GM19351 (cell line): Measurements from ENCODE around the gene UMAD1.
"Not testable (repeated sequence)": the region's sequence is repeated elsewhere in the genome, so short reads cannot be mapped to it uniquely, and the experiment has no call there.

ENCODE experiments used
- ATAC-seq: cut with Tn5 transposase; IDR thresholded peaks from one replicate; pipeline ENCODE4 v1.9.1; 2021; ENCODE audit warnings: mild to moderate bottlenecking, moderate library complexity; ENCODE audit not compliant: unreplicated experiment

Gene UMAD1

DNA sequence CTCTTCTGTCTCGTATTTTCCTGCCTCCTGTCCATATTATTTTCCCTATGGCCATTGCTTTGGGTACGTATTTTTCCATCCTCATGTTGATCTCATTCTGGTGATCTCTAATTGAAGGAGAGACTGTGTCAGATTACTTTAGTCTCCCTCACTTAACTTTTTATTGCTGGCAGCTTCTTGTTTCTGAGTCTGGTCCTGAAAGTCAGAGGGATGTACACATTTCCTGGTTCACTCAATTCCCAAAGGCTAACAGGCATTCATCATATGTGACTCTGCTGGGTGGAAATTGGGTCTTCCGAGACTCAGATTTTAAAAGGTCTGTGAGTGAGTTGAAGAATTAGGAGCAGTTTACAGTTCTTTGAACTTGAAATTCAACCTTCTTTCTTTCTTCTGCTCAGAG lies 10.9 kb downstream of the UMAD1 start:
- ATAC-seq = no peak

DNA sequence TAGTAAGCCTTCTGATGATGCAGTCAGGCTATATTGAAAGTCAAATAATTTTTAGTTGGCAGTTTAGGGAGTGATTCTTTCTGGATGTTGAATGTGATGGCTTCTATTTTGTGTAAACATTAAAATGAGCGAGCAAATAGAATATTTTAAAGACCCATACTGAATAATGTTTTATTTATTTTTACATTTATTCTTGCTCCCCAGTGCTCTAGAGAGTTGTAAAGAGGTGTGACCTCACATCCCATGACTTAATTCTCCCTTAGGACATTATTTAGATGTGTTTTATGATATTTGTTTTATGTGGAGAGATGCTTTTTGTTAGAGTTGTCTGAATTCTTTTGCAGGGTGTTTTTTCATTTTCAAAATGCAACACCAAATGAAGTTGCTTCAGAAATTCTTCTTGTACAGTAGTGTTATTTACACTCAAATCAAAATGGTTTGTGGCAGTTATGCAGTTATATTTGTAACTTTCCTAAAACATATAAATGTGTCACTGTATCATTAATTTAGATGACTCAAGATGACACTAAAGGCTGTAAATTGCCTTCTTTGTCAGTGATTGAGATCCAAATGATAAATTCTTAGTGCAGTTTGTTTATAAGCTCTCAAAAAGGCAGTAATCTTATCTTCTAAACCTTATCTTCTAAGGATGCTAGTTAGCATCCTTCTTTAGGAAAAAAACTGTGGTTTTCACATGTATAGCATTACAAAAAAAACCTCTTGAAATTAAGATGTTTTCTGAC lies 12.4 kb downstream of the UMAD1 start:
- ATAC-seq = no peak

DNA sequence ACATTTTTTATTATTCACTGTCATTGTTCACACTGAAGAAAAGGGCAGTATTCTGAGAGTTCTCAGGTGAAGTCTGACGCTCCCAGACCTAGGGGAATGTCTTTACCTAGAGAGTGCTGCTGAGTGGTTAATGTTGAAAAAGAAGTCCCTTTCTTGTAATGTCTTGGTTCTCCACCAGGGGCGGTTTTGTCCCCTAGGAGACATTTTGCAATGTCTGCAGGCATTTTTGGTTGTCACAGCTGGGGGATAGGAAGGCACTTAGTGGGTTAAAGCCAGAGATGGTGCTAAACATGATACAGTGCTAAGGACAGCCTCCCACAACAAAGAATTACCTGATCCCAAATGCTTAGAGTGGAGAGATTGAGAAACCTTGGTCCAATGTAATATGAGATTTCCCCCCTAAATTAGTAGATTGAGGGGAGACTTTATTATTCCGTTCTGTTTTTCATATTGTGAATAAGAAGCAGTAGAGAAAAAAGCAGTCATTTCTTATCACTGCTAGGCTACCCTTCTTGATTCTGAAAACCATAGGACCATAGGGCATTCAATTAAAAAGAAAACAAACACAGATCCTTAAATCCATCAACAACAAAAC lies 13.1 kb downstream of the UMAD1 start:
- ATAC-seq = peak; percentile 56

DNA sequence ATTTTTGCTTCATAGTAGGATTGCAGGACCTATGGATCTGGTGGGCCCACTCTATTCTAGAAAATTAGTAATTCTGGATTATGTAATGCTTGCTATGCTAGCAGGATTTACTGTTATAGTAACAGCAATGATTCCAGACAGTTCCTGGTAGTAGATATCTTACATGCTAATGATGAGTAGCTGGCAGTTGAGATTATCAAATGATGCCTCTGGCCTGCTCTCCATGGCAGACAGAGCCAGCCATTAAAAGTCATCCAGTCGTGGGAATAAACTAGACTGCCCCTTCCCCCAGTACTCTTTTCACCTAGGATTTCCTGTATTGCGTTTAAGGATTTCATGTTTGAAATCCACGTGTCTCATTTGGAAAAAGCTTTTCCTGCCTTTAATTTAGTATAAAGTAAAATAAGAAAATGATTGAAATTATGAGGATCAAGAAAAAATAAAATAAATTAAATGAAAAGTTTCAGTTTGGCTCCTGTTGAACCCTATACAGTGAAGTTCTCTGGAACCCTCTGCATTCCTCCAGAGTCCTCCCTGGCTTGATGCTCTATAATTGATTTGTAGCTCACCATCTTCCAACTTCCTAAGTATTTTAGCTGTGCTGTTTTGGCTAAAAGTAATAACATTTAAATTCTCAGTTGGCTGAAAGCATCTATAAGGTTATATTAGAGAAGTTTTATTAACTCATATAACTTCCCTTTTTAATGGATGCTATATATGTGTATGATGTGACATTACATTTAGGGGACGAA lies 14.6 kb downstream of the UMAD1 start:
- no peak for ATAC-seq

DNA sequence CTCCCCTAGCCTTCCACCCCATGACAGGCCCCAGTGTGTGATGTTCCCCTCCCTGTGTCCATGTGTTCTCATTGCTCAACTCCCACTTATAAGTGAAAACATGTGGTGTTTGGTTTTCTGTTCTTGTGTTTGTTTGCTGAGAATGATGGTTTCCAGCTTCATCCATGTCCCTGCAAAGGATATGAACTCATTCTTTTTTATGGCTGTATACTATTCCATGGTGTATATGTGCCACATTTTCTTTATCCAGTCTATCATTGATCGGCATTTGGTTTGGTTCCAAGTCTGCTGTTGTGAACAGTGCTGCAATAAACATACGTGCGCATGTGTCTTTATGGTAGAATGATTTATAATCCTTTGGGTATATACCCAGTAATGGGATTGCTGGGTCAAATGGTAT lies 15.9 kb downstream of the UMAD1 start:
- not testable (repeated sequence) for ATAC-seq

DNA sequence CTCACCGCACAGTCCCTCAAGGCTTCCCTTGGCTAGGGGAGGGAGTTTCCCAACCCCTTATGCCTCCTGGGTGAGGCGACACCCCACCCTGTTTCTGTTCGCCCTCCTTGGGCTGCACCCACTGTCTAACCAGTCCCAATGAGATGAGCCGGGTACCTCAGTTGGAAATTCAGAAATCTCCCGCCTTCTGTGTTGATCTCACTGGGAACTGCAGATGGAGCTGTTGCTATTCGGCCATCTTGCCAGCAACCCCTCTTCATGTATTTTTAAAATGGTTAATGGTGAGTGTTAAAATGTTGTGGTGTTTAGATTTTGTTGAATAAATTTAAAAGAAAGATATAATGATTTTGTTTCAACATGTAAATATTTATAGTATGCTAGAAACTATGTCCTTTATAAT lies 22.0 kb downstream of the UMAD1 start:
- ATAC-seq = no peak

DNA sequence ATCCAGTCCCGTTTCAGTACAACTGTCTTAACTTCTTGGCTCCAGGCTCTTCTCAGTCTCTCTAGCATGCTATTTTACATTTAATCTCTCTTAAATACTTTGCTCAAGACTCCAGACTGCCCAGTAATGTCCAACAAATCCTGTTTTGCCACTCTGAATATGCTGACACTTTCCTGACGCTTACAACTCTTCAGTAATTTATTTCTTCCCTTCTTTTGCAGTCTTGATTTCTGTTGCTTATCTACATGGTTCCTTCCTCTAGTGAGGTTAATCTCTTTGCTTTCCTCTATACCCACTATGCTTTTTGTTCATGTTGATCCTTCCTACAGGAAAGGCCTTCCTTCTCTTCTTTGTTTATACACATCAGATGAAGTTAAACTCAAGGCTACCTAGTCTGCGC lies 23.7 kb downstream of the UMAD1 start:
- ATAC-seq = no peak

DNA sequence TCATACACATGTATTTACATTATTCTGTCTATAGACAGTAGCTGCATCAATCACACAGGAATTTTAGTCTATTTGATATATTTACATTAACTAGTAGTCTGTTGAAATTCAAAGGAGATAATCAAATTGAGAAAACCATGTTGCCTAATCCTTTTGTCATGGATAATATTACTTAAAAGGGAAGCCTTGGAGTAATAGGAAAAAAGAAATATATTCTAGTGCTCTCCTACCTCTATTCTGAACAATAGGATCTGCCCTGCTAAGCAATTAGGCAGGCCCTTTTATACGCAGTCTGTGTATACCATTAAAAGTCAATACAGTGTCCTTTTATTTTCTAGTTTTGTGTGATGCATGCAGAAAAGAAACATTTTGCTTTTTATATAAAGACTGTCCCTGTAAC lies 24.5 kb downstream of the UMAD1 start:
- ATAC-seq = no peak

DNA sequence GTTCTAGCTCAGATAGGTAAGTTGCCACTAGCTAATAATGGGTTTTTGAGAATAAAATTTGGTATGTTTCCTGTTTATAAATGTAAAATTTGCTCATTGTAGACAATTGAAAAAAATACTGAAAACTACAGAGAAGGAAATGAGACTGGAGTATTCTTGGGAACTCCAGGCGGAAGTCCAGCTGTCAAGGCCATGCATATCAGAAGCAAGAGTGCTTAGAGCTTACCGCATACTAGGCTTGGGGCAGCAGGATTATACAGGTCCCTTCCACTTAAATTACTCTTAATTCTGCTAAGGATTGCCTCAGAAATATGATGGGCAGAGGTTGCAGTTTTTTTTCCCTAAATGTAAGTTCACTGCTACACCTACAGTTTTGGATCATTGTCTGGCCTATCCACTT lies 26.6 kb downstream of the UMAD1 start:
- ATAC-seq = no peak

DNA sequence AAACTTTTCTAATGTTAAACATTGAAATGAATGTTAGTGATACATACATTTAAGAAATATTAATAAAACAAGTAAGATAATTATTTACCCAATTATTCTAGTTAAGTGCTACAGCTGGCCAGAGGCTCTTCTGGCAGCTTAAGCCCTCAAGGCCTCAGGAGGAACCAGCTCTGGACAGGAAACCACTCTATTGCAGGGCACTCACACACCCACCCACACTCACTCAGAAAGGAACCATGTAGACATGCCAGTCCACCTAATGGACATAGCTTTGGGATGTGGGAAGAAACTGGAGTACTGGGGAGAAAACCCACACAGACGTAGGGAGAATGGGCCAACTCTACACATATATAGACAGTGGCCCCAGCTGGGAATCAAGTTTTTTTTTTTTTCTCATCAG lies 28.2 kb downstream of the UMAD1 start:
- ATAC-seq = no peak

DNA sequence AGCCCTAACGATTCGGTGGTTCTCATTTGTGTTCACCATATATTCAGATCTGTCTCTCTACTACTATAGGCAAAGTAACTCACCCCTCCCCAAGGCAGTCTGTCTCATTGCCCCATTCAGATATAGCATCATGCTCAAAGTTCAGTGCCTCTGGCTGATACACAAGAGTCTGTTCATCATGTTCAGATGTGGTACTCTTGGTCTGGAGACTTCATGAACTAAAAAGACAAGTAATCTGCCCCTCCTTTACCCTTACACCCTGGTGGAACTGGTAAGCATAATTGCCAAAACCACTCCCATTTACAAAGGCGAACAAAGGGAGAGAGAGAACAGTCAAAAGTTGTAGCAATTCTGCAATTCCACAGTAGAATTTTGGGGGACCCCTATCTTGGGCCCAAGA lies 29.9 kb downstream of the UMAD1 start:
- no peak for ATAC-seq

DNA sequence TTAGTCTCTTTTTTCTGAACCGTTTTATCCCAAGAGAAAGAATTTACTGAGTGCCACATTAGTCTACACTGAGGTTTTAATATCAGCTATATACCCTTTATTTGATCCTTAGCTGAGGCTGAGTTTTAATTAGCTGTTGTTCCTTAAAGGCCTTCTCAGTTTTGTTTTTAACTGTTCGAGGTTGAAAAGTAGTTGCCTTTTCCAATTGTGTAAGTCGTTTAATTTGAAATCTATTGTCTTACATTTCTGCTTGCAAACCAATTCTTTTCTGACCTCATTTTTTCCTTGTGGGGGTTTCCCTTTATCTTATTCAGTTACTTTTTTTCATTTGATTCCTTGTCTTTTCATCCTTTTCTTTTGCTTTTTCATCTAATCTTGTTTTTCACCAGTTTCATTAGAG lies 30.8 kb downstream of the UMAD1 start:
- no peak for ATAC-seq

DNA sequence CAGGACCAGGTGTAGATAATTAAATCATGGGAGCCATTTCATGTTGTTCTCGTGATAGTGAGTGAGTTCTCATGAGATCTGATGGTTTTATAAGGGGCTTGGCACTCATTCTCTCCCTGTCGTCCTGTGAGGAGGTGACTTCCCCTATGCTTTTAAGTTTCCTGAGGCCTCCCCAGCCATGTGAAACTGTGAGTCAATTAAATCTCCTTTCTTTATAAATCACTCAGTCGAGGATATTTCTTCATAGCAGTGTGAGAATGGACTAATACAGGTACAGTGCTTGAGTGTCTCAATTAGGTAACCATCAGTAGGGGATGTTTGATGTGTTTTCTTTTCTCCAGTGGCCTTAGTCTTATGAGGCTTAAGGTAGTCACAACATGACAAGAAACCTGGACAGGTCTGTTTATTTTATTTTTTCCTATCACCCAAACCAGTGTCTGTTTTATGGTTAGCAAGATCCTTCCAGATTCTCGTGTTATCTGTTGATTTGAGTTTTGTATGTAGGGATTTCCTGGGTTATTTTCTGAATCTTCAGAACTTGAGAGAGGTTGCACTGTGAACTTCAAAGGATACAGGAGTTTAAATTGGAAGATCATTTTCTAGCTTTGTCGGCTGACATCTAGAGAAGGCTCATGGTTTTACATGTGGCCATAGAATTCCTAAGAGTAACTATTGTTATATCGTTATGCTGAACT lies 32.1 kb downstream of the UMAD1 start:
- ATAC-seq = no peak

DNA sequence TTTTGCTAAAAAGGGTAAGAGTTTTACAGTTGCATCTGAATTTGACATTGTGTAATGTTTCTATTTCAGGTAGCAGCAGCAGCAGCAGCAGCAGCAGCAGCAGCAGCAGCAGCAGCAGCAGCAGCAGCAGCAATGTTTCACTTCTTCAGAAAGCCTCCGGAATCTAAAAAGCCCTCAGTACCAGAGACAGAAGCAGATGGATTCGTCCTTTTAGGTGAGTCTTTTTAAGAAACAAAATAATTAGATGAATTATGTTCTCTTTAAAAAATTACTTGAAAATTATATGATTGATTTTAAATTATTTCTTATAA lies 32.6 kb downstream of the UMAD1 start:
- no peak for ATAC-seq

DNA sequence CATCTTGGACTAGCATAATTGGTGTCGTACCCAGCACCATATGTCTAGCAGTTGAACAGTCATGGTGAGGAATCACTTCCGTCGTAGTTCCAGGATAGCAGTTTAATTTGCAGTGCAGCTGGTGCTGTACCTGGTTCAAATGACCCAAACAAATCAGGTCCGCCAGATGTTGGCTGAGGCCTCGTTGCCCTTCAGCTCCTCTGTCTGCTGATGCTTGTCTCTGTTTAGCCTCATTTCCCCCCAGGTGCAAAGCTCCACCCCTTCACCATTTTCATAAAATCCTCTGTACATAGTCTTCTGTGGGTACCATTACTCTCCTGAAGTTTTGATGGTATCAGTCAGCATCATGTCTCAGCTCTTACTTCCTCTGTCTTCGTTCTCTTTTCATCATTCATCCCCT lies 35.1 kb downstream of the UMAD1 start:
- ATAC-seq = no peak

DNA sequence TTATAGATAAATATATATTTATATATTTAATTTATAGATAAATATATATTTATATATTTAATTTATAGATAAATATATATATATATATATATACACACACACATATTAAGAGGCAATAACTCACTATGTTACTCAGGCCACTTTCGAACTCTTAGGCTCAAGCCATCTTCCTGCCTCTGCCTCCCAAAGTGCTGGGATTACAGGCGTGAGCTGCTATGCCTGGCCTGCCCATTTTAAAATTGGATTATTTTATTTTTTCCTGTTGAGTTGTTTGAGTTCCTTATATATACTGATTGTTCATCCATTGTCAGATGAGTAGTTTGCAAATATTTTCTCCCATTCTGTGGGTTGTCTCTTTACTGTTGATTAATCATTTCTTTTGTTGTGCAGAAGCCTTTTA lies 39.1 kb downstream of the UMAD1 start:
- ATAC-seq = not testable (repeated sequence)

DNA sequence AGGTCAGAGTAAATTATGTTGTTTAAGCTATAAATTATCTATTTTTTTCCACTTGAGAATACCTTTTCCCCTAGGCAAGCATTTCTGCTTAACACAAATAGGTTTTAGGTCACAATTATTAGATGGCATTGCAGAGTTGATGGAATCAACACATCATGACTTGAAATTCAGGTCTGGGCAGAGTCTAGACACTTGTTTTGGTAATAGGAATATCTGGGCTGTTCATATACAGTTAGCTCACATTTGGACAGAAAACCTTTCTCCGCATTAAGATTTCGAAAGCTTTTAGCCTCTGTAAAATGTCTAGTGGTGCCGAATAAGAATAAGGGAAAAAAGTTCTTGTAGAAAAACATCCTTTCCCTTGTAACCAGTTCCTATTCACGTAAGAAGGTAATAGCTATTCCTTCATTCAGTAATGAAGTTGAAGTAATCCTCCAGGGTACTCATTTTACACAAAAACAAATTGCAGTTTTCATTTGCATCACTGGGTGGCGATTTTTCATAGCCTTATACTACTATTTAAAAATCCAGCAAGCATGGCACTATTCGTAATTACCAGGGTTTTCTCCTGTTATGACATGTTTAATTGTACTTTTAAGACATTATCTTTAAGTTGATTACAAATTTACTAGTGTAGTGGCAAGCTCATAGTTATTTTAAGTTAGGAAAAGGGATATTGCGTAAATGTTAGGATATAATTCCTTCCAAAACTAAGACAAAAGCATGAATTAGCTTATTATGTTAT lies 40.8 kb downstream of the UMAD1 start:
- ATAC-seq = peak; percentile 92

DNA sequence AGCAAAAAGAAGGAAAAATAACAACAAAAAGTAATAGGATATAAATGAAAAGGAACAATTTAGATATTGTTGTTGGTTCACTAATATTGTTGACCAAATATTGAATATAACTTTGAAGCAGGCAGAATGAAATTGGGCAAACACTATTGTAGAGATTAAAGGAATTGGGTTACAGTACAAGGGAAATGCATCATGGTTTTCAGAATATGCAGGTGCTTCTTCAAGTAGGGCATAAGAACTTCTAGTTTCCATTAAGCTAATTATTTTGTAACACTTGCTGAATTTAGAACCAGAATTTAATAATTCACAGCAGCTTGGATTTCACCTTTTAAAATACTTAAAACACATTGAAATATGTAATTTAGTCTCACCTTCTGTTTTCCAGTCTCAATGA lies 41.4 kb downstream of the UMAD1 start:
- ATAC-seq = no peak

DNA sequence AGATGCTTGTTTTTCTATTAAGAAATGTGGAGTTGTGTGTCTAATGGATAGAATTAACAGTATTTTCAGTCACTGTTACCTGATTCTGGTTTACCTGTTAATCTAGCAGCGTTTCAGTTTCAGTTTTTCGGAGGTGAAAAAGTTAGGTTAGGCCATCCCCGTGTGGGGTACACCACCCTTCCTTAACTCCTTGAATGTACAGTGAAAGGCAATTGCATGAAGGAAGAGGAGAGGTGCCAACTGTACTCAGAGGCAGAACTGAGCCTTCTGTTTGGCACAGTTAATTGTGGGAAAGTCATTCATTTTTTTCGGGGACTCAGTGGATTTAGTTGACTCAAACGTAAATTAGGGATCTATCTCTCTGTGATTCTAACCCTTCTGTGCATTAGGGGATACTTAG lies 42.3 kb downstream of the UMAD1 start:
- ATAC-seq = no peak

DNA sequence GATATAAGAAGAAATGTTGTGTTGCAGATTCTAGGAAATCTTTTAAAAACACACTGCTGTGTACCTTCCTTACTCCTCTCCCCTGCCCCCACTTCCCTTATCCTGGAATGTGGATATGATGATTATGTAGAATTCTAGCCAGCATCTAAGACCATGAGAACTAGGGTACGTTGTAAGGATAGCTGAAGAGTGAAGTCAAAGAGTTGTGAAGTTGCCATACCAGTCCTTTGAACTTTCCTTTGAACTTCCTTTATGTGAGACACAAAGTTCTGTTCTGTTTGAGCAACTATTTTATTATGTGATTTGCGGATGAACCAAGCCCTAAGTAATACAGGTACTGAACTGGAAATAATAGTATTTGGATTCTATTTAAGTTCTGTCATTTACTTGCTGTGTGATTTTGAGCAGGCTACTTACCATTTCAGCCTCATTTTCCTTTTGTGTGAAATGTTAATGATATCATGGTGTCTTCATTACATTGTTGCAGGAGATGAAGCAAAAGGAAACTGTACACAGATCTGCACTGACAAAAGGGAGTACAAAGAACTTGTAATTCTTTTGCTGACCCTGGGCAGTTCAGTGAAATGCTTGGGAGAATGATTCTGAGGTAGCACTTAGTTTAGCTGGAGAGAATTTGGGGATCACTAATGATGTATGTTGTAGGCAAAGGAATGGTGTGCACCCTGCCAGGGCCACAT lies 46.4 kb downstream of the UMAD1 start:
- ATAC-seq = no peak

DNA sequence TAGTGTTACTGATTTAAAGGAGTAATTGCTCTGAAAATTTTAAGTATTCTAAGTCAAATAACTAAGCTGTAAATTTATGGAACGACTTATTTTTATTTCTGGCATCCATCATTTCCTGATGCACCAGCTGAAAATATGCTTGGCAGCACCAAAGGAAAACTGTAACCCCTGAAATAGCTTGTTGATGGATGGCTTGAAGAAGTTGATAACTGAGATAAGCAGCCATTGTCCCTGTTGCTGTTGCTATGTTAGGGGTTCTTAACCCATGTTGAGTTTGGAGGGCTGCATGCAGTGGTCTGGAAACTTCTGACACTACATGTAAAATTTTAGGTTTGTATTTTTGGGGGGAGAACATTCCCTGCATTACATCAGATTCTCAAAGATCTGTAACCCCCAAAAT lies 47.2 kb downstream of the UMAD1 start:
- ATAC-seq = no peak
